Fibroblast of lung (primary cell): Measurements from ENCODE around the gene TNIP2.

ENCODE experiments used
- EZH2 ChIP-seq: IDR thresholded peaks from 2 replicates; pipeline ENCODE4 v1.5.1; 2012; ENCODE audit warnings: low read length, control low read depth, mild to moderate bottlenecking; ENCODE audit errors: missing control alignments
- TF ChIP-seq, protein P1 (sequence below), 2 donors: IDR thresholded peaks in 1 of 2; conservative IDR thresholded peaks in 1 of 2; 1 replicate in 1 of 2; 2 replicates in 1 of 2; pipeline ENCODE4 v1.5.1; 2011 to 2012; ENCODE audit warnings: low read length in 2 of 2, control low read depth in 1 of 2, inconsistent platforms in 1 of 2, low read depth in 1 of 2, mild to moderate bottlenecking in 1 of 2

DNA sequence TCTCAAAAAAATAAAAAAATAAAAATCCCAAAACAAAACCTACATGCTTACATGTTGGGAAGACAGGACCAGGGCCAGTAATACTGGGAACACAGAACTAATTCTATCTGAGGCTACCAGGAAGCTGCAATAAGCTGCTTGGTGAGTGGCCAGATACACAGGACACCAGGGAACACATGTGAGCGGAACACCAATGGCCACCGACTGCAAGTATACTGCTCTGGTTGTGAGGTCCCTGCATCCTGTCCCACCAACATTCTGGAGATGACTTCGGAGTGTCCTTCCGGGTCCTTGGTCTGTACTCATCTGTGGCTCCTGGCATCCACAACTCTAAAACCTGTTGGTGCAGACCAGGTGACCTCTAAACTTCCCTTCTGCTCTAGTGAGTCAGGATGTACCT is 2.7 kb downstream of the TNIP2 start:
- TF ChIP-seq, protein P1, sequence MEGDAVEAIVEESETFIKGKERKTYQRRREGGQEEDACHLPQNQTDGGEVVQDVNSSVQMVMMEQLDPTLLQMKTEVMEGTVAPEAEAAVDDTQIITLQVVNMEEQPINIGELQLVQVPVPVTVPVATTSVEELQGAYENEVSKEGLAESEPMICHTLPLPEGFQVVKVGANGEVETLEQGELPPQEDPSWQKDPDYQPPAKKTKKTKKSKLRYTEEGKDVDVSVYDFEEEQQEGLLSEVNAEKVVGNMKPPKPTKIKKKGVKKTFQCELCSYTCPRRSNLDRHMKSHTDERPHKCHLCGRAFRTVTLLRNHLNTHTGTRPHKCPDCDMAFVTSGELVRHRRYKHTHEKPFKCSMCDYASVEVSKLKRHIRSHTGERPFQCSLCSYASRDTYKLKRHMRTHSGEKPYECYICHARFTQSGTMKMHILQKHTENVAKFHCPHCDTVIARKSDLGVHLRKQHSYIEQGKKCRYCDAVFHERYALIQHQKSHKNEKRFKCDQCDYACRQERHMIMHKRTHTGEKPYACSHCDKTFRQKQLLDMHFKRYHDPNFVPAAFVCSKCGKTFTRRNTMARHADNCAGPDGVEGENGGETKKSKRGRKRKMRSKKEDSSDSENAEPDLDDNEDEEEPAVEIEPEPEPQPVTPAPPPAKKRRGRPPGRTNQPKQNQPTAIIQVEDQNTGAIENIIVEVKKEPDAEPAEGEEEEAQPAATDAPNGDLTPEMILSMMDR (conservative IDR thresholded peaks at IDR 0.05 in 1 of 2, IDR thresholded peaks at IDR 0.05 in 1 of 2; ENCODE audit: low read depth in 1 of 2, low read length in 2 of 2): no peak
- TF ChIP-seq EZH2: no peak
